ENCODE results near the gene GBGT1.
A peak's percentile ranks its signal among the peaks of the same experiment; 100 is the strongest.

GBGT1 gene

GRCh38 chr9:133146746-133147411, 16.8 kb downstream of the GBGT1 start:
- POLR2A ChIA-PET: interaction anchor here (1.2 to 1.4 kb wide), 2 partner anchors 24 to 28 kb away, joined by 3 to 7 read pairs; no protein-coding TSS in a partner anchor
- CTCF ChIA-PET: interaction anchor here (0.7 to 10.7 kb wide), 26 partner anchors 8 to 209 kb away, joined by 3 to 473 read pairs (median 5); partner anchors contain the start of genes GBGT1, GTF3C5, RALGDS and SURF1
- DNase-seq (ENCODE audit: extremely low spot score): no peak
- TF ChIP-seq CTCF (IDR thresholded peaks at IDR 0.05; ENCODE audit: control extremely low read depth, extremely low read depth, low read depth, missing control alignments): no peak

- no peak for DNase-seq (ENCODE audit: extremely low spot score)
- ChIA-PET CTCF (interaction anchor here (0.8 to 10.7 kb wide), 23 partner anchors 13 to 341 kb away, joined by 3 to 473 read pairs (median 8); partner anchors contain the start of genes GBGT1, GTF3C5 and RALGDS), POLR2A (interaction anchor here (0.6 to 2.0 kb wide), 5 partner anchors 12 to 115 kb away, joined by 3 to 11 read pairs (median 4); partner anchors contain the start of gene GTF3C5)
- TF ChIP-seq CTCF (IDR thresholded peaks at IDR 0.05; ENCODE audit: control extremely low read depth, extremely low read depth, low read depth, missing control alignments): no peak
Observed at GRCh38 chr9:133144904-133145851, 18.5 kb downstream of the GBGT1 start.

GRCh38 chr9:133144142-133144903, 19.4 kb downstream of the GBGT1 start:
- ChIA-PET POLR2A (interaction anchor here (0.6 to 2.0 kb wide), 7 partner anchors 9 to 114 kb away, joined by 3 to 11 read pairs (median 4); partner anchors contain the start of gene GTF3C5), CTCF (interaction anchor here (0.6 to 10.7 kb wide), 28 partner anchors 13 to 340 kb away, joined by 3 to 473 read pairs (median 6); partner anchors contain the start of genes GBGT1, GTF3C5 and RALGDS)
- peak; percentile 96 for TF ChIP-seq CTCF (IDR thresholded peaks at IDR 0.05; ENCODE audit: control extremely low read depth, extremely low read depth, low read depth, missing control alignments)
- peak; percentile 89 for DNase-seq (ENCODE audit: extremely low spot score)

- no peak for DNase-seq (ENCODE audit: extremely low spot score)
- CTCF ChIA-PET: interaction anchor here (0.6 to 10.7 kb wide), 27 partner anchors 13 to 341 kb away, joined by 3 to 473 read pairs (median 6); partner anchors contain the start of genes GBGT1, GTF3C5 and RALGDS
- no peak for TF ChIP-seq CTCF (IDR thresholded peaks at IDR 0.05; ENCODE audit: control extremely low read depth, extremely low read depth, low read depth, missing control alignments)
- POLR2A ChIA-PET: interaction anchor here (0.8 to 2.0 kb wide), 6 partner anchors 8 to 113 kb away, joined by 3 to 11 read pairs (median 4); partner anchors contain the start of gene GTF3C5
Observed at GRCh38 chr9:133143639-133144141, 20.0 kb downstream of the GBGT1 start.

GRCh38 chr9:133142684-133143622, 20.8 kb downstream of the GBGT1 start:
- no peak for DNase-seq (ENCODE audit: extremely low spot score)
- ChIA-PET CTCF (interaction anchor here (1.1 to 10.7 kb wide), 11 partner anchors 12 to 315 kb away, joined by 3 to 473 read pairs (median 16); partner anchors contain the start of gene RALGDS), POLR2A (interaction anchor here (1.0 to 2.0 kb wide), 3 partner anchors 9 to 113 kb away, joined by 3 to 11 read pairs (median 5); partner anchors contain the start of gene GTF3C5)
- TF ChIP-seq CTCF (IDR thresholded peaks at IDR 0.05; ENCODE audit: control extremely low read depth, extremely low read depth, low read depth, missing control alignments): no peak
